GM21528 (cell line): Measurements from ENCODE around the gene TBX4.
"Not testable (repeated sequence)": the region's sequence is repeated elsewhere in the genome, so short reads cannot be mapped to it uniquely, and the experiment has no call there.

Experiments used
- ATAC-seq: cut with Tn5 transposase; IDR thresholded peaks from one replicate; pipeline ENCODE4 v1.9.1; 2021; ENCODE audit warnings: mild to moderate bottlenecking, moderate library complexity; ENCODE audit not compliant: unreplicated experiment, low FRiP score

The TBX4 gene

DNA sequence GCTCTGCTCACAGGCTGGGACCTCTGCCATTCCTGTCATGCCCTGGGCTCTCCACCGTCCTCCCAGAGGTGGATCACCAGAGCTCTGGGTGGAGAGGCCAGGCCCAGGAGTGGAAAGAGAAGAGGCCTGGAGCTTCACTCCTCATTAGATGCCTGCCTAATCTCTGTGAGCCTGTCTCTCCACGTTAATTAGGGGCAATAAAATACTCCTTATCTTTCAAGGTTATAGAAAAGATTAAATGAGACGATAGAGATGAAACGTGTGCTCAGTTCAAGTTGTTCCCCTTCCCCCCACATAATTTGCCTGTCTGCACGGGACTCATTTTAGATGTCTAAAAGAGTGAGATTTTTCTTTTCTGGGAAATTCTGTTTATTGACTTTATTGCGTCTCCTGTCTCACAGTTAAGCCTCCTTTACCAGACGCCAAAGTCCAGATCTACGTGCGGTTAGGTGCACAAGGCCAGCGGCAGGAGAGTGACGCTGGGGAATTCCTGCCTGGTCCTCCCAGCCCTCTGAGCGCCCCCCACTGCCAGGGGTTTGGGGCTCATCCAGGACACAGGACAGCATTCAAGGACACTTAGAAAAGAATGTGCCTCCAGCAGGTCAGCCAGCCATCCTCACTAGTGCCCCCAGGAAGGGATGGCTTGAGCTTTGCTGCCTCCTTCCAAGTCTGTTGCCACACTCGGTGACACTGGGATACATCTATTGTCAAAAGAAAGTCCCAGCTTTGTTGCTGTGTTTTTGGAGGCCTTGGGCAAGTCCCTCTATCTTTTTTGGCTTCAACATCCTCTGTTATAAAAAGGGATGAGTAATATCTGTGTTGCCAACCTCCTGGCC lies 42.3 kb downstream of the TBX4 start:
- no peak for ATAC-seq

GRCh38 chr17:61495161-61495857 lies 43.1 kb downstream of the TBX4 start:
- ATAC-seq, result no peak

- no peak for ATAC-seq
Observed at GRCh38 chr17:61496174-61496956, 44.1 kb downstream of the TBX4 start.

DNA sequence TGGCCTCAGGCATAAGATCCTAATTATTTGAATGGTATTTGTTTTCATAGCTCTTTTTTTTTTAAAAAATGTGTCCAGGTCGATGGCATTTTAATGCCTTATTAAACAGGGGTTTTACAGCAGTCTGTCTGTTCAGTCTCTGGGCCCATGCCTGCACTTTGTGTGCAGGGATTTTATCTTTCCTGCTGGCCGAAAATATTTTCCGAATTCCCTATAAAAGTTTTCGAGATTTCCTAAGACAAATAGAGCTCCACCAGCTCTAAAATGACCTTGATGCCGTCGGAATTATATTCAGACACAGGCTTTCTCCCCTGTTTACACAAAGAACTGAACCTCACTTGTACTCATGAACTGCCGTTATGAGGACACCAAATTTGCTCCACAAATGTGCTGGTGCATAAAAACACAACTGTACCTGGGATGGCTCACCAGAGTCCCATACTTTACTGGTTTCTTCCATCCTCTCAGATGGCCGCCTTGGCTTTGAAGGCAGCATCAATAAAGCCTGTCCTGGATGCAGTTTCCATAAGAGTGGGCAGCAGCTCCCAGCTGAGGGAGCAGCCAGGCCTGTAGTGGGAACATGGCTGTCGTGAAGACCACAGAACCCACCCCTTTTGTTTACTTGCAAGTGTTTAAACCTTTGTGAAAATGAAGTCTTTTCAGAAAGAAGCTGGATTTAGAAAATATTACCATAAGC lies 44.9 kb downstream of the TBX4 start:
- no peak for ATAC-seq

DNA sequence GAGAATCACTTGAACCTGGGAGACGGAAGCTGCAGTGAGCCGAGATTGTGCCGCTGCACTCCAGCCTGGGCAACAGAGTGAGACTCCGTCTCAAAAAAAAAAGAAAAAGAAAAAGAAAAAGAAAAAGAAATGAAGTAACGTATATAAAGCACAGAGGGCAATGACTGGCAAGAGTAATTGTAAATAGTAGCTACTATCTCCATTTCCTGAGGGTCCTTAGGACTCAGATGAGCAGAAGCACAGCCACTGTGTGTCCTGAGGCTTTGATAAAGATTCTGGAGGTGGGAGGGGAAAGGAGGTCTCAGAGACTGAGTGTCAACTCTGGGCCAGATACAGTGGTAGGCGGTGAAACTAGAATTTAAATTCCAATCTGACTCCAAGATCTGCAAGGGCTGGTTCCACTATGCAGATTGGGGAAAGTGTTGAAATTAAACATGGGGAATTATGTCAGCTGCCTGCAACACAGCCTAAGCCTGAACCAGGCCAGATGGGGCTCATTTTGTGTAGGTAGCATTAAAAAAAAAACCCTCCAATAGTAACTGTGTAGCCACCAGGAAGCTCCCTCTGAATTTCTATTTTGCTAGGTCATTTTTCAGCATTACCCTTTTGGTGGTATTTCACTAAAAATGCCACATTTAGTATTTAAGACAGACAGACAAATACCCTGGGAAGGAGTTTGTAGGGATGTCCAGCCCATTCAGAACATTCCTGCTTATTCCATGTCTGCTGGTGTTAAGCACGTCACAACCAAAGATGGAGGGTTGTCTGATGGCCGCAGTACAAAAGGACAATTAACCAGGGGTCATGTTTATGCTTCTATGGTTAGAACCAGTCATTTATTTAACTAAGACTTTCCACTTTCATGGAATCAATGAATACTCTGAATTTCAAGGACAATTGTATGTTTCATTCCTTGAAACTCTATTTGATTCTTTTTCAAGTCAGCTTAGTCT lies 46.1 kb downstream of the TBX4 start:
- no peak for ATAC-seq

DNA sequence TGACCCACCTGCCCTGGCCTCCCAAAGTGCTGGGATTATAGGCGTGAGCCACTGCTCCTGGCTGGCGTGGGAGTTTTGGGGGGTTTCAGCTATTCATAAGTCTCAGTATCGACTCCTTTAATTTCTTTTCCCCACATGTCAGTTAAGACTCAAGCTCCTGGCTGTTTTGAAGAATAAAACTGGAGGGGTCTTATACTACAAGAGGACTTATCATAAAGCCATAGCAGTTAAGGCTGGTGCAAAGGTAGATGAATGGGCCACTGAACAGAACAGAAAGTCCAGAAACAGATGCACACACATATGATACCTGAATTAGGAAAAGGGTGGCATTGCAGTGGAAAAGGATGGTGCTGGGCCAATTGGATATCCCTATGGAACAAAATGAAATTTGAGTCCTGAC lies 47.4 kb downstream of the TBX4 start:
- no peak for ATAC-seq

- ATAC-seq, result no peak
Observed at GRCh38 chr17:61500287-61500686, 48.1 kb downstream of the TBX4 start.

GRCh38 chr17:61502292-61502691 lies 50.1 kb downstream of the TBX4 start:
- no peak for ATAC-seq

GRCh38 chr17:61503961-61504360 lies 51.7 kb downstream of the TBX4 start:
- ATAC-seq, result no peak

- no peak for ATAC-seq
Observed at GRCh38 chr17:61504697-61505096, 52.5 kb downstream of the TBX4 start.

DNA sequence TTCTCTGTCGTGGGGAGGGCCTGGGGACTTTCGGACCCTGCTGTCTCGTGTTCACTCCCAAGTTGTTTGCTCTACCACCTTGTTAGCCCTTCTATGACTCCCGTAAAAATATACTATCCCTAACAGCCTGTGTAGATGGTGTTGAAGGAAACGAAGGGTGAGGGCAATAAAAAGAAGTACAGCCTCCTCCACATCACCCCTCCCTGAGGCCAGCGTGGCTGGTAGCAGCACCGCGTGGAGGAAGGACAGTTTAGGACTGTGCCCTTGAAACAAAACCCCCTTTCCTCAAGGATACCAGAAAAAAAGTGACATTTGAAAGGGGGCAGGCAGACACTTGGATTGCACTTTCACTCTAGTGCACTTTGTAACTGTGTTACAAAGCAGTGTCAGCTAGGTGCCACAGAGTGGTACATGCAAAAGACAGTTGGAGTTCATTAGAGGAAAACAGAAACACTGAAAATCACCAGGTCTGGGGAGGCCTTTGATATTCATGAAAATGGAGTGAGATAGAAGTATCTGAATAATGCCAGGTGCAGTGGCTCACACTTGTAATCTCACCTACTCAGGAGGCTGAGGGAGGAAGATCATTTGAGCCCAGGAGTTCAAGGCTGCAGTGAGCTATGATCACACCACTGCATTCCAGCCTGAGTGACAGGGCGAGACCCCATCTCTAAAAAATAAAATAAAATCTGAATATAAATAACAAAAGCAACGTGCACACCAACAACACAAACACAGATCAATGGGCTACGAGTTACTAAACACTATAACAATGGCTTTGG lies 53.8 kb downstream of the TBX4 start:
- ATAC-seq, result no peak

GRCh38 chr17:61507383-61508066 lies 55.3 kb downstream of the TBX4 start:
- no peak for ATAC-seq

DNA sequence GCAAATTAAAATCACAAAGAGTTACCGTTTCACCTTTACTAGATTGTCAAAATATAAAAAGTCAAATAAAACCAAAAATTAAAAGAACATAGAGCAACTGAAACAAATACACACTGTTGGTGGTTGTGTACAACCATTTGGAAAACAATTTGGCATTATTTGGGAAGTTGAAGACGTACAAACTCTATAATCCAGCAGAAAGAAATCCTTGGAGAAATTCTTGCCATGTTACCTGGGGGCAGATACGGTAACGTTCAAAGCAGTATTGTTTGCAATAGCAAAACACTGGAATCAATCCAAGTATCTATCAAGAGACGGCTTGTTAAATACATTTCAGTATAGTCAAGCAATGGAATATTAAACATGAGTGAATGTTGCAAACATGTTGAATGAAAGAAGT lies 56.7 kb downstream of the TBX4 start:
- ATAC-seq, result no peak

- ATAC-seq, result not testable (repeated sequence)
Observed at GRCh38 chr17:61509454-61509853, 57.2 kb downstream of the TBX4 start.

DNA sequence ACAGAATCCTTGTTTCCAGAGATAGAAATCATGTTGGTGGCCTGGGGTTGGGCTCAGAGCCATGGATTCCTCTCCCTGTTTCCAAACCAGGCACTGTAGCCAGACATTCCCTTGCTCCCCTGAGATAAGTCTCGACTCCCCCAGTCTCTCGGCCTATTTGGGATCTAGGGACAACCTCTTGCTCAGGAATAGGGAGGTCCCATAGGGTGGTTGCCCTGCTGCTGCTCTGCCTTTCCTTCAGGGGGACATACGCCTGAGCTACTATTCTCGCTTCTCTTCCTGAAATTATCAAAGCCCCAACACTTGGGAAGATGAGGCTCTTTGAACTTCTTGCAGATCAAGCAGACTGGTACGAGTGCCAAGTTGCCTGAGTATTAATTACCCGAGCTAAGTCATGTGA lies 58.0 kb downstream of the TBX4 start:
- ATAC-seq, result no peak

GRCh38 chr17:61510991-61511390 lies 58.8 kb downstream of the TBX4 start:
- ATAC-seq, result no peak

- no peak for ATAC-seq
Observed at GRCh38 chr17:61511480-61512182, 59.4 kb downstream of the TBX4 start.

DNA sequence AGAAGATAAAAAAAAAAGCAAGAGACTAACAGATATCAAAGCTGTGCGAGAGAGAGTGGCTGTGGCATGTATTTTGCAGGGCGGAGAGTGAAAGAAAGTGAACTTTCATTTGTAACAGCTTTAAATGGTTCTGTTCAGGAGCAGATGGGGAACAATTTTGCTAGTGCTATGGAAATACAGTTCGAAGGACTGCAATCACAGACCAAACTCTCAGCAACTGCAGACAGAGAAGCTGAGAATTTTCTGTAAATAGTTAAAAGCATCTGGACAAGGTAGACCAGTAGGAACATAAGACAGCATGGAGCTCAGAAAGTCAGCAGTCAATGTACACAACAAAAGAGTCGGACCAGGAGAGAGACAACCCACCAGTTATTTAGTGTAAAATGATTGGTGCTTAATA lies 62.3 kb downstream of the TBX4 start:
- ATAC-seq, result no peak
